Measurements from ENCODE around the gene BCKDHB.

DNA sequence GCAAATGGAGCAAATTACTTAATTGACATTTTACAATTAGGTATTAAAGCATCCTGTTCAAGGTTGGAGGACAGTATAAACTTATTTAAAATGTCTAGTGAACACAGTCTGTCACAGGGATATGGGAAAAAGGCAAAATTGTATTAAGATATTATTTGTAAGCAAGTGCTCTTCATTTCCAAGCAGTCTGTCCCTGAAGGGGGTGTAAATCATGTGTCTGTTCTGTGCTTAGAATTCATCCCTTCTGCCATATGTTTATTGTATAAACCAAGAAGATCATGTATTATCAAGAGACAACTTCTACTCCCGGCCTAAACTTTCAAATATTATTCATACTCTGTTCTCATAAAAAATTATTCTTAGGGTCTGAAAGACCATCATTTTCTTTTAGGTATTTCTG lies 144.8 kb downstream of the BCKDHB start:
- TF ChIP-seq MAX (IDR thresholded peaks at IDR 0.05) = no peak
- TF ChIP-seq TEAD4 (IDR thresholded peaks at IDR 0.05) = no peak

Measured in Ishikawa (cell line).